Measurements from ENCODE around the gene MRPL44. TPM values are rescaled to one million over a fixed set of nuclear protein-coding genes. Genes with fewer than 3 reads are reported as not detected.

Gene MRPL44
- total and polyA plus RNA-seq, 2 donors (not counting 1 experiment from before 2014, with no cell fraction given): 27.4 to 34.0 TPM

DNA sequence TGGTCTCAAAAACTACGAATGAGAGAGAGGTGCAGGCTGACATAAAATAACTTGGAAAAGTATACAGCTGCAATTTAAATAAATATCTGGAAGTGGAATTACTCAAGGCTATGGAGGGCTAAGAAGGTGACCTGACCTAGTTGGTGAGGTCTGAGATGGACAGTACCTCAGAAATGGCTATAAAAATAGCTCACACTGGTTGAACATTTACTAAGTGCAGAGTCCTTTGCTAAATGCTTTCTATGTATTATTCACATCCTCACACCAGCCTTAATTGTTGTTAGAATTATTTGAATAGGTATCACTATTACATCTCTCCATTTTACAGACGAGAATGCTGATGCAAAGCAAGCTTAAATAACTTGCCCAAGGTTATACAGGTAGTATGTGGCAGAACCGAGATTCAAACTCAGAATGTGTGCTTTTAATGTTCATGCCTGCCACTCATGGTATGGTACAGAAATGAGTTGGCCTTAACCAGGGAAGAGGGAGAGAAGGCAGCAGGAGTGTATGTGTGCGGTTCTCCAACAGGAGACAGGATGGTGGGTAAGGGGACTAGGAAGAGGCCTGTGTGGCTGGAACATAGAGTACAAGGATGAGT lies 37.4 kb downstream of the MRPL44 start:
- H4K20me1 ChIP-seq (ENCODE audit: control insufficient read depth, extremely low read depth, insufficient read depth, low read length): no peaks in the 10 kb centered on the region
- H3K9ac ChIP-seq (ENCODE audit: insufficient read depth, low read length): no peak overlapping the region
- no peak overlapping the region for H3K4me2 ChIP-seq (ENCODE audit: extremely low read depth, insufficient read depth, low read length)
- no peak overlapping the region for H3K4me3 ChIP-seq (replicated peaks in 1 of 4; ENCODE audit: control extremely low read depth in 1 of 4, insufficient read depth in 1 of 4, low read depth in 3 of 4, low read length in 4 of 4)
- no peak overlapping the region for H3K27ac ChIP-seq (ENCODE audit: insufficient read depth, low read length)
- TF ChIP-seq, protein P1, sequence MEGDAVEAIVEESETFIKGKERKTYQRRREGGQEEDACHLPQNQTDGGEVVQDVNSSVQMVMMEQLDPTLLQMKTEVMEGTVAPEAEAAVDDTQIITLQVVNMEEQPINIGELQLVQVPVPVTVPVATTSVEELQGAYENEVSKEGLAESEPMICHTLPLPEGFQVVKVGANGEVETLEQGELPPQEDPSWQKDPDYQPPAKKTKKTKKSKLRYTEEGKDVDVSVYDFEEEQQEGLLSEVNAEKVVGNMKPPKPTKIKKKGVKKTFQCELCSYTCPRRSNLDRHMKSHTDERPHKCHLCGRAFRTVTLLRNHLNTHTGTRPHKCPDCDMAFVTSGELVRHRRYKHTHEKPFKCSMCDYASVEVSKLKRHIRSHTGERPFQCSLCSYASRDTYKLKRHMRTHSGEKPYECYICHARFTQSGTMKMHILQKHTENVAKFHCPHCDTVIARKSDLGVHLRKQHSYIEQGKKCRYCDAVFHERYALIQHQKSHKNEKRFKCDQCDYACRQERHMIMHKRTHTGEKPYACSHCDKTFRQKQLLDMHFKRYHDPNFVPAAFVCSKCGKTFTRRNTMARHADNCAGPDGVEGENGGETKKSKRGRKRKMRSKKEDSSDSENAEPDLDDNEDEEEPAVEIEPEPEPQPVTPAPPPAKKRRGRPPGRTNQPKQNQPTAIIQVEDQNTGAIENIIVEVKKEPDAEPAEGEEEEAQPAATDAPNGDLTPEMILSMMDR (conservative IDR thresholded peaks at IDR 0.05 in 1 of 2, IDR thresholded peaks at IDR 0.05 in 1 of 2; ENCODE audit: low read depth in 1 of 2, low read length in 2 of 2): no peak
- TF ChIP-seq EZH2 (IDR thresholded peaks at IDR 0.05; ENCODE audit: low read length, missing control alignments): no peak
- no peaks in the 10 kb centered on the region for H3K27me3 ChIP-seq (ENCODE audit: control insufficient read depth, insufficient read depth, low read length)
- no peaks in the 10 kb centered on the region for H3K9me3 ChIP-seq (ENCODE audit: control insufficient read depth, insufficient read depth, low read depth, low read length)
- DNase-seq (ENCODE audit: low read depth in 2 of 2): no peak
- no peak overlapping the region for H2AFZ ChIP-seq (ENCODE audit: low read length)
- H3K79me2 ChIP-seq (ENCODE audit: control insufficient read depth, insufficient read depth, low read length): no peaks in the 10 kb centered on the region
- no peaks in the 10 kb centered on the region for H3K36me3 ChIP-seq (ENCODE audit: control insufficient read depth, insufficient read depth, low read length)
- H3K4me1 ChIP-seq (ENCODE audit: control insufficient read depth, extremely low read depth, insufficient read depth, low read length): no peaks in the 10 kb centered on the region

DNA sequence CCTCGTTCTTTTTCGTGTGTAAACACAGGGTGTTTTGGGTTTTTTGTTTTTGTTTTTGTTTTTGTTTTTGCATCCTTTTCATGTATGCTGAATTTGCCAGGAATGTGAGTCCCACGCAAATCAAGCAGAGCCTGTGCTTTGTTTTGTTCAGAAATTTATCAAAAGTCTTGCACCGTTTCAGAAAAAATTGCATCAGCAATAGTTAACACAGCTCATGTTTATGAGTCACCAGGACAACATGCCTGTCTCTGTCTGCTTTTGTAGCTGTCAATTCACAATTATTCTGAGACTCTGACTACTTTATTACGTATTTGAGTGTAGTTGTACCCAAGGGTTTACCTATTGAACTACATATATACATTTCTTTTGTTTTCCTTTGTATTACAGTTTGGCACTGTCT lies 38.3 kb downstream of the MRPL44 start:
- Histone ChIP-seq H3K9ac (ENCODE audit: insufficient read depth, low read length) (no peak overlapping the region), H4K20me1 (ENCODE audit: control insufficient read depth, extremely low read depth, insufficient read depth, low read length) (no peaks in the 10 kb centered on the region), H3K4me3 (replicated peaks in 1 of 4; ENCODE audit: control extremely low read depth in 1 of 4, insufficient read depth in 1 of 4, low read depth in 3 of 4, low read length in 4 of 4) (no peak overlapping the region), H3K4me2 (ENCODE audit: extremely low read depth, insufficient read depth, low read length) (no peak overlapping the region), H2AFZ (ENCODE audit: low read length) (no peak overlapping the region), H3K4me1 (ENCODE audit: control insufficient read depth, extremely low read depth, insufficient read depth, low read length) (no peaks in the 10 kb centered on the region), H3K79me2 (ENCODE audit: control insufficient read depth, insufficient read depth, low read length) (no peaks in the 10 kb centered on the region), H3K27me3 (ENCODE audit: control insufficient read depth, insufficient read depth, low read length) (no peaks in the 10 kb centered on the region), H3K27ac (ENCODE audit: insufficient read depth, low read length) (no peak overlapping the region), H3K36me3 (ENCODE audit: control insufficient read depth, insufficient read depth, low read length) (no peaks in the 10 kb centered on the region), H3K9me3 (ENCODE audit: control insufficient read depth, insufficient read depth, low read depth, low read length) (no peaks in the 10 kb centered on the region)
- TF ChIP-seq EZH2 (IDR thresholded peaks at IDR 0.05; ENCODE audit: low read length, missing control alignments): no peak
- TF ChIP-seq, protein P1 (conservative IDR thresholded peaks at IDR 0.05 in 1 of 2, IDR thresholded peaks at IDR 0.05 in 1 of 2; ENCODE audit: low read depth in 1 of 2, low read length in 2 of 2): no peak
- peak; percentile 54 to 75 for DNase-seq (ENCODE audit: low read depth in 2 of 2)

DNA sequence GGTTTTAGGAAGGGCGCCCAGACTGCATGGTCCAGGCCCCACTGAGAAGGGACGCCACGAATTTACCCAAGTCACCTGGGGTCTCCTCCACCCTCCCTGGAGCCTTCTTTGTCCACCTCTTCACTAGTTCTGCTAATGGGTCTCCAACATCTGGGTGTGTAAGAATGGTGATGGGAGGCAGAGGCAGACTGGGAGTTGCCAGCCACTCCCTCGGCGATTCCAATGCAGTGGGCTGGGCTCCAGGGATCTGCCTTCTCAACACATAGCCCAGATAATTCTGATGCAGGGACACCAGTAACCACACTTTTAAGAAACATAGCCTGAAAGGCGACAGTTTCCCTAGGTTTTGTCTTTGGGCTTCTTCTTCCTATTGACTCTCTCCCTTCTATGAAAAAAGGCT lies 39.1 kb downstream of the MRPL44 start:
- H3K4me2 ChIP-seq (ENCODE audit: extremely low read depth, insufficient read depth, low read length): no peak overlapping the region
- H2AFZ ChIP-seq (ENCODE audit: low read length): no peak overlapping the region
- H3K9me3 ChIP-seq (ENCODE audit: control insufficient read depth, insufficient read depth, low read depth, low read length): no peaks in the 10 kb centered on the region
- H3K79me2 ChIP-seq (ENCODE audit: control insufficient read depth, insufficient read depth, low read length): no peaks in the 10 kb centered on the region
- no peaks in the 10 kb centered on the region for H3K27me3 ChIP-seq (ENCODE audit: control insufficient read depth, insufficient read depth, low read length)
- H3K4me1 ChIP-seq (ENCODE audit: control insufficient read depth, extremely low read depth, insufficient read depth, low read length): no peaks in the 10 kb centered on the region
- no peak for DNase-seq (ENCODE audit: low read depth in 2 of 2)
- TF ChIP-seq EZH2 (IDR thresholded peaks at IDR 0.05; ENCODE audit: low read length, missing control alignments): no peak
- TF ChIP-seq, protein P1 (conservative IDR thresholded peaks at IDR 0.05 in 1 of 2, IDR thresholded peaks at IDR 0.05 in 1 of 2; ENCODE audit: low read depth in 1 of 2, low read length in 2 of 2): no peak
- no peak overlapping the region for H3K9ac ChIP-seq (ENCODE audit: insufficient read depth, low read length)
- H3K27ac ChIP-seq (ENCODE audit: insufficient read depth, low read length): no peak overlapping the region
- H3K4me3 ChIP-seq (replicated peaks in 1 of 4; ENCODE audit: control extremely low read depth in 1 of 4, insufficient read depth in 1 of 4, low read depth in 3 of 4, low read length in 4 of 4): no peak overlapping the region
- no peaks in the 10 kb centered on the region for H4K20me1 ChIP-seq (ENCODE audit: control insufficient read depth, extremely low read depth, insufficient read depth, low read length)
- H3K36me3 ChIP-seq (ENCODE audit: control insufficient read depth, insufficient read depth, low read length): no peaks in the 10 kb centered on the region
